ENCODE measurements around the gene TMEM132A. TPM values are rescaled to one million over a fixed set of nuclear protein-coding genes. Genes with fewer than 3 reads are reported as not detected.

TMEM132A gene
- total and polyA plus RNA-seq, 9 of the 15 experiments (the other 6 are each of a cell fraction or from before 2014, with no cell fraction given) = 0.04 to 1.1 (median 0.18) TPM; not detected in 4

- intact Hi-C loops (cut with micrococcal nuclease) = loop anchor here (1.0 kb wide), 2 partner anchors 158 to 202 kb away; no protein-coding TSS in a partner anchor
- no peak for FAIRE-seq
- H3K9ac ChIP-seq (ENCODE audit: insufficient read depth in 1 of 2, low read depth in 2 of 2, low read length in 2 of 2) = no peak overlapping the region
- DNase-seq (ENCODE audit: extremely low read depth in 1 of 4, low spot score in 3 of 4) = no peak
- no peaks in the 10 kb centered on the region for H3K36me3 ChIP-seq (ENCODE audit: control insufficient read depth, insufficient read depth, low read length)
- H3K27me3 ChIP-seq (ENCODE audit: control insufficient read depth in 2 of 2, insufficient read depth in 2 of 2, low read length in 2 of 2) = peaks cover 21 to 57% of the 10 kb centered on the region in 2 experiments
- no TSS peak for BruUV-seq (replicated peaks)
- no peak for TF ChIP-seq ZKSCAN1 (IDR thresholded peaks at IDR 0.05; ENCODE audit: low read depth, low read length)
- no peak for TF ChIP-seq CREBBP (IDR thresholded peaks at IDR 0.05; ENCODE audit: low read depth, low read length)
- no peak for TF ChIP-seq E2F4 (CRISPR knock-in tag; IDR thresholded peaks at IDR 0.05; ENCODE audit: low read depth)
- TF ChIP-seq ZNF780A (CRISPR knock-in tag; IDR thresholded peaks at IDR 0.05) = no peak
- WGBS (ENCODE audit: insufficient coverage, low coverage, missing lambda C conversion rate) = 2% methylated on average over 5 of the region's 5 CpGs
- H3K9me3 ChIP-seq (replicated peaks; ENCODE audit: control insufficient read depth, insufficient read depth, low read depth, low read length) = no peaks in the 10 kb centered on the region
- POLR2A ChIA-PET = interaction anchor here (0.6 to 1.1 kb wide), 2 partner anchors 52 to 137 kb away, joined by 3 read pairs; no protein-coding TSS in a partner anchor
- H3K79me2 ChIP-seq (ENCODE audit: control insufficient read depth, insufficient read depth, low read length) = no peaks in the 10 kb centered on the region
- H3K4me2 ChIP-seq (ENCODE audit: insufficient read depth, low read length) = no peak overlapping the region
- ATAC-seq = no peak
- no peak overlapping the region for H3K27ac ChIP-seq (ENCODE audit: extremely low read depth, low read depth, low read length)
- peaks cover 0 to 4% of the 10 kb centered on the region in 2 experiments; a peak in 1 of 5 replicates for H3K4me1 ChIP-seq (replicated peaks in 1 of 2; ENCODE audit: control insufficient read depth in 2 of 2, insufficient read depth in 2 of 2, low read length in 2 of 2)
- in situ Hi-C loops (cut with MboI) = no loop called here
- H3K9me1 ChIP-seq (ENCODE audit: control insufficient read depth, insufficient read depth, low read length) = no peaks in the 10 kb centered on the region
- no peak overlapping the region for H2AFZ ChIP-seq (ENCODE audit: low read depth, low read length)
- no peak overlapping the region for H3K4me3 ChIP-seq
- CTCF ChIA-PET (ENCODE audit: low intra/inter-chr PET ratio) = interaction anchor here (0.6 to 2.0 kb wide), 4 partner anchors 26 to 216 kb away, joined by 3 to 14 read pairs (median 8); no protein-coding TSS in a partner anchor
- H4K20me1 ChIP-seq (replicated peaks; ENCODE audit: control insufficient read depth, insufficient read depth, low read length) = no peaks in the 10 kb centered on the region
Observed at GRCh38 chr11:60970890-60971289, 46.6 kb downstream of the TMEM132A start.
